HEK293T (cell line): ENCODE measurements around the gene PPP1R12B.

ENCODE experiments used
- ARNT ChIP-seq: fragments of 450-650 bp; IDR thresholded peaks from 2 replicates; pipeline ENCODE4 v1.6.1; 2017; ENCODE audit warnings: mild to moderate bottlenecking
- NFRKB ChIP-seq: fragments of 450-650 bp; IDR thresholded peaks from 2 replicates; pipeline ENCODE4 v1.6.1; 2016; ENCODE audit warnings: mild to moderate bottlenecking, moderate library complexity
- SP1 ChIP-seq: fragments of 450-650 bp; IDR thresholded peaks from 2 replicates; pipeline ENCODE4 v1.6.1; 2017
- TARDBP ChIP-seq: fragments of 450-650 bp; IDR thresholded peaks from 2 replicates; pipeline ENCODE4 v1.6.1; 2016

DNA sequence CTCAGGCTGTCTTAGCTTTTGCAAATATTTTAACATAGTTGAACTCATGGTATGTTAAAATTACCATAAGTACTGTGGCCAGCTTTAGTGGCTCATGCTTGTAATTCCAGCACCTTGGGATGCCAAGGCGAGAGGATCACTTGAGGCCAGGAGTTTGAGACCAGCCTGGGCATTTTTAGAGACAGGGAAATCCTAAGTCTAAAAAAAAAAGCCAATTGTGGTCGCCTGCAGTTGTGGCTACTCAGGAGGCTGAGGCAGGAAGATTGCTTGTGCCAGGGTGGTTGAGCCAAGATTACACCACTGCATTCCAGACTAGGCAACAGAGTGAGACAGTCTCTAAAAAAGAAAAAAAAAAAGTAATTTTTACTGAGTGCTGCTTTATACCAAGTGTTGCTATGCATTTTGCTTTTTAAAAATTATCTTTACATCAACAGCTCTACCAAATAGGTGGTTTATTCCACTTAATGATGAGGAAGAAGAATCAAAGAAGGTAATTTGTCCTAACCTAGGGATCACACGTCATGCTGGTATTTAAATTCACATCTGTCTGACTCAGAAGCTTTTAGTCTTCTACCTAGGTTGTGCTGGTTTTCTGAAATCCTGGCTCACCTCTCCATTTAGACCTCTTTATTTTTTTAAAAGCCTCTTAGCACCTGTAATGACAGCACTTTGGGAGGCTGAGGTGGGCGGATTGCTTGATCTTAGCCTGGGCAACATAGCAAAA, 16.8 kb downstream of the PPP1R12B start:
- no peak for TF ChIP-seq TARDBP
- no peak for TF ChIP-seq SP1
- TF ChIP-seq NFRKB, result no peak
- TF ChIP-seq ARNT, result no peak
